C4-2B (cell line): ENCODE results near the gene FBXL17.

Experiments
- ZFX ChIP-seq: fragments of 450-650 bp; IDR thresholded peaks from 2 replicates; pipeline ENCODE4 v1.6.1; 2017
- TF ChIP-seq, protein P1 (sequence below): fragments of 450-650 bp; conservative IDR thresholded peaks from 2 replicates; pipeline ENCODE4 v1.5.1; 2017; ENCODE audit warnings: mild to moderate bottlenecking

- TF ChIP-seq, protein P1, sequence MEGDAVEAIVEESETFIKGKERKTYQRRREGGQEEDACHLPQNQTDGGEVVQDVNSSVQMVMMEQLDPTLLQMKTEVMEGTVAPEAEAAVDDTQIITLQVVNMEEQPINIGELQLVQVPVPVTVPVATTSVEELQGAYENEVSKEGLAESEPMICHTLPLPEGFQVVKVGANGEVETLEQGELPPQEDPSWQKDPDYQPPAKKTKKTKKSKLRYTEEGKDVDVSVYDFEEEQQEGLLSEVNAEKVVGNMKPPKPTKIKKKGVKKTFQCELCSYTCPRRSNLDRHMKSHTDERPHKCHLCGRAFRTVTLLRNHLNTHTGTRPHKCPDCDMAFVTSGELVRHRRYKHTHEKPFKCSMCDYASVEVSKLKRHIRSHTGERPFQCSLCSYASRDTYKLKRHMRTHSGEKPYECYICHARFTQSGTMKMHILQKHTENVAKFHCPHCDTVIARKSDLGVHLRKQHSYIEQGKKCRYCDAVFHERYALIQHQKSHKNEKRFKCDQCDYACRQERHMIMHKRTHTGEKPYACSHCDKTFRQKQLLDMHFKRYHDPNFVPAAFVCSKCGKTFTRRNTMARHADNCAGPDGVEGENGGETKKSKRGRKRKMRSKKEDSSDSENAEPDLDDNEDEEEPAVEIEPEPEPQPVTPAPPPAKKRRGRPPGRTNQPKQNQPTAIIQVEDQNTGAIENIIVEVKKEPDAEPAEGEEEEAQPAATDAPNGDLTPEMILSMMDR: no peak
- TF ChIP-seq ZFX: no peak
Measured at GRCh38 chr5:107985144-107985543, 396.8 kb downstream of the FBXL17 start.
